ENCODE data around the gene NRN1L.
"Not testable (repeated sequence)": the region's sequence is repeated elsewhere in the genome, so short reads cannot be mapped to it uniquely, and the experiment has no call there.

Gene NRN1L

GRCh38 chr16:67861877-67862276 lies 22.8 kb upstream of the NRN1L start:
- DNase-seq = no peak

GRCh38 chr16:67862623-67863583 lies 21.8 kb upstream of the NRN1L start:
- no peak for DNase-seq

GRCh38 chr16:67864044-67864443 lies 20.6 kb upstream of the NRN1L start:
- not testable (repeated sequence) for DNase-seq

DNA sequence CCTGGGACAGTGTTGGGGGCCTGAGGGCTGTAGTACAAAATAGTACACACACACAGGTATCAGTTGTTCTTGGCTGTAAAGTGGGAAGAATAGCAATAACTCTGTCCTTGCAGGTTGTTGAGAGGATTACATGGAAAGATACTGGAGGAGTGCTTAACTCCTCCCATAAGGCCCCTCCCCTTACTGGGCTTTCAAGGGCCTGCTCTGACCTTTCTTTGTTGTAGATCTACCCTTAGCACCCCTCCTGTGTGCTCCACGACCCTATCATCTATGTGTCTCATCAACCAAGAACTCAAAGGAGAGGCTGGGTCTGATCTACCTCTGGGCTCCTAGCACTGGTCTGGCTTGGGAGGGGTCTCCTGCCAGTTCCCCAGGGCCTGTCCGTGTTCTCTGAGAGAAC lies 20.1 kb upstream of the NRN1L start:
- no peak for DNase-seq

DNA sequence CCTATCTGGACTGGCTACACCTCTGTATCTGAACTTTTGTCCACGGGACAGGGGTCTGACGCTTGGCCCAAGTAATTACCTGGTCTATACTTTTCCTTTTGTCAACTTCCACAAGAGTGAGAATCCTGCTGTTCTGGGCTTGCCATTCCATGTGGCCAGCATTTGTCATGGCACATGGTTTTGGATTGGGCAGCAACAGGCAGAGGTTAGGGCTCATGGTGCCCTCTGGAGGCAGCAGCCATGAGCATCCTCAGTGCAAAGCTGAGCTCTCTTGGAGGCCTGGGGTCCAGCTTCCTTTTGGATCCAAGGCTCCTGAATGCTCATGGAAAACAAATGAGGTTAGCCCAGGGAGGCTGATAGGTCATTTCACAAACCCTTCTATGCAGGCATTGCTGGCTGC lies 19.4 kb upstream of the NRN1L start:
- DNase-seq = peak; percentile 25

GRCh38 chr16:67868290-67868689 lies 16.4 kb upstream of the NRN1L start:
- DNase-seq = no peak

GRCh38 chr16:67869653-67870052 lies 15.0 kb upstream of the NRN1L start:
- DNase-seq = no peak

DNA sequence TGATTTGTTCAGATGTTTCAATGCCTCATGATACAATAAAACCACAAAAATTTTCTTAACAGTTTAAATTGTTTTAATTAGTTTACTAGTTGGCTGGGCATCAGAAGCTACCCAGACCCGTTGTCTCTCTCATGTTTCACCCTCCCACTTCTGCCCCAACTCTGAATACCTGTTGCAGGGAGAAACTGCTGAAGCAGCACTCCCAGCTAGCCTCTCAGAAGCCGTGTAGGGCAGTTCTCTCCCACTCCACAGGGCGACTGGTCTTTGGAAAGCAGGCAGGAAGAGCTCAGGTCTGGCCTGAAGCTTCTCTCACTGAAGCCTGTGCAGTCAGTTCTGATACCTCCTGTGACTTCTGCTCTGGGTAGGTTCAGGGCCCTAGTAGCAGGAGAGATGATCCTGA lies 13.4 kb upstream of the NRN1L start:
- no peak for DNase-seq

GRCh38 chr16:67872131-67872630 lies 12.5 kb upstream of the NRN1L start:
- DNase-seq = no peak

GRCh38 chr16:67872631-67873434 lies 11.9 kb upstream of the NRN1L start, which contains the start of gene EDC4:
Gene EDC4, plus strand, starts transcription at chr16:67873052. Its CDS starts 210 bp downstream, at chr16:67873262.
- DNase-seq = peak; percentile 91

DNA sequence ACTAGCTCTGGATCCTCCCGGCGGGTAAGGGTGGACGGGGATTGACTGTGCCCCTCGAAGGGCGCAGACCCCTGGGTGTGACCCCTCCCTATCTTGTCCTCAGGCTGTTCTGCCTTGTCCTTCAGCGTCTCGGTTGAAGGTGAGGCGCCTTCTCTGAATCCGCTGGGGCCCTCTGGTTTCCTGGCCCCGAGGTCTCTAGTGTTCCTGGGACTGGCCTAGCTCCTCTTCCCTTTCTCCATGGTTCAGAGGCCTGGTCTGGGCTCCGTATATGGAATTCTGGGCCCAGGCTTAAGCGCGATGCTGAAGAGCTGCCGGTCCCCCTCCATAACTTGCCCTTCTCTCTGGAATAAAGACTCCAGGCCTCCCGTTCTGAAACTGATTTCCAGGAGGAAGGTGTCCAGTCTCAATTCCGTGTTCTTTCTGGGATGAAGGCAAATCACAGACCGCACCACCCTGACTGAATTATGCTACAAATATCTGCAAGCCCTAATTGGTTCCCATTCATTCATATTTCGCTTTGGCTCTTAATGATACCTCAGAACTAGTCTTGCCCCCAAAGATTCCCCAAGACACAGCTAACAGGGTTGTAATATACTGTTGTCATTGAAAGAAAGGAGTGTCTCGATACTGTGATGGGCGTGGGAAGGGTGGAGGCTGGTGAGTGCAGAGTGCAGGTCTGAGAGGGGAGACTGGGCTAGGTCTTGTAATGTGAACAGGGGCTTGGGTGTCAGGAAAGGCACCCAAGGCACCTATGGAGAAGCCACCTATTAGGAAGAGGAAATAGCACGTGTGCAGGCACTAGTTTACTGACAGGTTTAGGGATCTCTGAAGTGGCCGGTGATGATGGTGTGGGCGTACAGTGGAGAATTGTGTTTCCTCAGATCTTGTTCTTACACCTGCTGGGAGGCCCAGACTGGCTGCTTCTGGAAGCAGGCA lies 11.0 kb upstream of the NRN1L start:
- DNase-seq = no peak

GRCh38 chr16:67874372-67874771 lies 10.3 kb upstream of the NRN1L start:
- DNase-seq = no peak

DNA sequence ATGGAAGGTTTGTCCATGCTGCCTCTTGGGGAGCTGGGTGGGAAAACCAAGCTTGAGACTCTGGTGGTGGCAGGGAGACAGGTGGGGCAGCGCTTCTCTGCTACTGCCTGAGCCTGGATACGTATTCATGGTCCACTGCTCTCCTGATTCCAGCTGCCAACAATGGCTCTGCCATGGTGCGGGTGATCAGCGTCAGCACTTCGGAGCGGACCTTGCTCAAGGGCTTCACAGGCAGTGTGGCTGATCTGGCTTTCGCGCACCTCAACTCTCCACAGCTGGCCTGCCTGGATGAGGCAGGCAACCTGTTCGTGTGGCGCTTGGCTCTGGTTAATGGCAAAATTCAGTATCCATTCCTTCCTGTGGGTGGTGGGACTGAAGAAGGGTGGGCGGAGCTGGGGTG lies 7.6 kb upstream of the NRN1L start:
- no peak for DNase-seq

DNA sequence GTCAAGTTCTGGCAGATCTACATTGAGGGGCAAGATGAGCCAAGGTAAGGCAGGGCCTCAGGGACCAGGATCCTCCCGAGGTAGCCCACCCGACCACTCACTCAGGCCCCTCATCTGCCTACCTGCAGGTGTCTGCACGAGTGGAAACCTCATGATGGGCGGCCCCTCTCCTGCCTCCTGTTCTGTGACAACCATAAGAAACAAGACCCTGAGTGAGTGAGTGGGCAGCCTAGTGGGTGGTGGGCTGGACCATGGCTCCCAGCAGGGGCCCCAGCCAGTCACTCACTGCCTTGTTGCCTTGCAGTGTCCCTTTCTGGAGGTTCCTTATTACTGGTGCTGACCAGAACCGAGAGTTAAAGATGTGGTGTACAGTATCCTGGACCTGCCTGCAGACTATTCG lies 6.5 kb upstream of the NRN1L start:
- DNase-seq = no peak

- DNase-seq = no peak
Measured at GRCh38 chr16:67878846-67879245, 5.8 kb upstream of the NRN1L start.

DNA sequence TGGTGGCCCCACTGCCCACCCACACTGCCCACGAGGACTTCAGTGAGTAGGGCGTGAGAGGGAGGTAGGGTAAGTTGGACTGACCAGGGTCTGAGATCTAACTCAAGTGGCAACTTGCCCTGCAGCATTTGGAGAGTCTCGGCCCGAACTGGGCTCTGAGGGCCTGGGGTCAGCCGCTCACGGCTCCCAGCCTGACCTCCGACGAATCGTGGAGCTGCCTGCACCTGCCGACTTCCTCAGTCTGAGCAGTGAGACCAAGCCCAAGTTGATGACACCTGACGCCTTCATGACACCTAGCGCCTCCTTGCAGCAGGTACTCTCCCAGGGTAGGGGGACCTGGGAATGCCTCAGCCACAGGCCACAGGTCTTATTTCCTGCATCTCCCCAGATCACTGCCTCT lies 5.2 kb upstream of the NRN1L start:
- no peak for DNase-seq

DNA sequence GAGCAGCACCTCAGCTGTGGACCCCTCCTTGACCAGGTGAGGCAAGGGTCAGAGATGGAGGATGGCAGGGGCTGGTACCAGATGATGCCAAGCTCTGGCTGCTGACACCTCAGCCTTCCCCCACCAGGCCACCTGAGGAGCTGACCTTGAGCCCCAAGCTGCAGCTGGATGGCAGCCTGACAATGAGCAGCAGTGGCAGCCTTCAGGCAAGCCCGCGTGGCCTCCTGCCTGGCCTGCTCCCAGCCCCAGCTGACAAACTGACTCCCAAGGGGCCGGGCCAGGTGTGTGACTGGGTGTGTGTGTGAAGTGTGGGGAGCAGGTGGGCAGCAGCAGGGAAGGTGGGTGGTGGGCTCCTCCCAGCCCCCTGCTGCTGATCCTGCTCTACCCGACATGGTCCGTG lies 4.7 kb upstream of the NRN1L start:
- no peak for DNase-seq

DNA sequence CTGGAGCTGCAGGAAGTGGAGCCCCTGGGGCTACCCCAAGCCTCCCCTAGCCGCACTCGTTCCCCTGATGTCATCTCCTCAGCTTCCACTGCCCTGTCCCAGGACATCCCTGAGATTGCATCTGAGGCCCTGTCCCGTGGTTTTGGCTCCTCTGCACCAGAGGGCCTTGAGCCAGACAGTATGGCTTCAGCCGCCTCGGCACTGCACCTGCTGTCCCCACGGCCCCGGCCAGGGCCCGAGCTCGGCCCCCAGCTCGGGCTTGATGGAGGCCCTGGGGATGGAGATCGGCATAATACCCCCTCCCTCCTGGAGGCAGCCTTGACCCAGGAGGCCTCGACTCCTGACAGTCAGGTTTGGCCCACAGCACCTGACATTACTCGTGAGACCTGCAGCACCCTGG lies 4.1 kb upstream of the NRN1L start:
- no peak for DNase-seq

DNA sequence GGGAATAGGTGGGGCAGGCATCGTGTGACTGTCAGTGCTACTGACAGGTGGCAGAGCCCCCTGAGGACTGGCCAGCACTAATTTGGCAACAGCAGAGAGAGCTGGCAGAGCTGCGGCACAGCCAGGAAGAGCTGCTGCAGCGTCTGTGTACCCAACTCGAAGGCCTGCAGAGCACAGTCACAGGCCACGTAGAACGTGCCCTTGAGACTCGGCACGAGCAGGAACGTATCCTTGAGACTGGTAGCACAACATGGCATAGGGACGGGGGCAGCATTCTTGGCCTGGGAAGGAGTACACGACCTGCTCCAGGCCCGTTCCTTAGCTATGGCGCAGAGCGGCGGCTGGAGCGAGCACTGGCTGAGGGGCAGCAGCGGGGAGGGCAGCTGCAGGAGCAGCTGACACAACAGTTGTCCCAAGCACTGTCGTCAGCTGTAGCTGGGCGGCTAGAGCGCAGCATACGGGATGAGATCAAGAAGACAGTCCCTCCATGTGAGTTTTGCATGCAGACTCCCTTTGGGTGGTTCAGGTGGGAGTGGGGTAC lies 3.0 kb upstream of the NRN1L start:
- DNase-seq = no peak

DNA sequence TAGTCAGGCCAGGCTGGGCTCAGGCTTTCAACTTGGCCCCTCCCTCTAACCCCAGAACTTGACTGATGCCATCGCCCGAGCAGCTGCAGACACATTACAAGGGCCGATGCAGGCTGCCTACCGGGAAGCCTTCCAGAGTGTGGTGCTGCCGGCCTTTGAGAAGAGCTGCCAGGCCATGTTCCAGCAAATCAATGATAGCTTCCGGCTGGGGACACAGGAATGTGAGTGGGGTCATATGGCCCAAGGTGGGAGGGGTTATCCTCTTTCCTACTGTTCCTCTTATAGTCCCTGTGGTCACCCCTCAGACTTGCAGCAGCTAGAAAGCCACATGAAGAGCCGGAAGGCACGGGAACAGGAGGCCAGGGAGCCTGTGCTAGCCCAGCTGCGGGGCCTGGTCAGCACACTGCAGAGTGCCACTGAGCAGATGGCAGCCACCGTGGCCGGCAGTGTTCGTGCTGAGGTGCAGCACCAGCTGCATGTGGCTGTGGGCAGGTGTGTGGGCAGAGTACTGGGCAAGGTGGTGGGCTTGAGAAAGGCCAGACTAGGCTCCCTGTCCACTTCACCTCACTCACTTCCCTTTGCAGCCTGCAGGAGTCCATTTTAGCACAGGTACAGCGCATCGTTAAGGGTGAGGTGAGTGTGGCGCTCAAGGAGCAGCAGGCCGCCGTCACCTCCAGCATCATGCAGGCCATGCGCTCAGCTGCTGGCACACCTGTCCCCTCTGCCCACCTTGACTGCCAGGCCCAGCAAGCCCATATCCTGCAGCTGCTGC lies 2.1 kb upstream of the NRN1L start:
- DNase-seq = no peak

DNA sequence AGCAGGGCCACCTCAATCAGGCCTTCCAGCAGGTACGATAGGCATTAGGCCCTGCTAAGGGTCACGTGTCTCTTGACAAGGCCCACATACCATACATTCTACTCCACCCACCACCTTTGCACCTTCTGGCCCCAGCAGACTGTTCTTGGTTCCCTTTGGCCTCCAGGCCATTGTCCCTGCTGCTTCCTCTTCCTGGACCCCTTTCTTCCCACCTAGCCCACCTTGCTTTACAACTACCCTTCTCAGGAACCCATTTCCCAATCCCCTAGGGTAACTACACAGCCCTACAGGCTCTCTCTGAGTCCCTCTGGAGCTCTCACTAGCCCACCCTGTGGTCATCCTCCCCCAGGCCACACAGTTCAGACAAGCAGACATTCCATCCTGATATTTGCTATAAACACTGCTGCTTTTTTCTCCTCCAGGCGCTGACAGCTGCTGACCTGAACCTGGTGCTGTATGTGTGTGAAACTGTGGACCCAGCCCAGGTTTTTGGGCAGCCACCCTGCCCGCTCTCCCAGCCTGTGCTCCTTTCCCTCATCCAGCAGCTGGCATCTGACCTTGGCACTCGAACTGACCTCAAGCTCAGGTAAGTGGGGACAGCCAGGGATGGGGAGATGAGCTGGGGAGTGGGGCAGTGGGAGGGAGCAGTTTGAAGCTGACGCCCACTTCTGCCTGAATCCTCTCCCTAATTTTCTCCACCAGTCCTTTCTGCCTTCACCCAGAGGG lies 1.4 kb upstream of the NRN1L start:
- DNase-seq = no peak

Data from CD4-positive, alpha-beta T cell treated with Interleukin-12 subunit alpha and Interleukin-12 subunit beta, for 1 hour (primary cell).